ENCODE measurements around the gene AP4M1. TPM values are rescaled to one million over a fixed set of nuclear protein-coding genes. Genes with fewer than 3 reads are reported as not detected.
A peak's percentile ranks its signal among the peaks of the same experiment; 100 is the strongest.

The AP4M1 gene
- total and polyA plus RNA-seq, 9 of the 15 experiments (the other 6 are each of a cell fraction or from before 2014, with no cell fraction given): 1.3 to 30.9 (median 14.1) TPM

- TF ChIP-seq, protein P1, sequence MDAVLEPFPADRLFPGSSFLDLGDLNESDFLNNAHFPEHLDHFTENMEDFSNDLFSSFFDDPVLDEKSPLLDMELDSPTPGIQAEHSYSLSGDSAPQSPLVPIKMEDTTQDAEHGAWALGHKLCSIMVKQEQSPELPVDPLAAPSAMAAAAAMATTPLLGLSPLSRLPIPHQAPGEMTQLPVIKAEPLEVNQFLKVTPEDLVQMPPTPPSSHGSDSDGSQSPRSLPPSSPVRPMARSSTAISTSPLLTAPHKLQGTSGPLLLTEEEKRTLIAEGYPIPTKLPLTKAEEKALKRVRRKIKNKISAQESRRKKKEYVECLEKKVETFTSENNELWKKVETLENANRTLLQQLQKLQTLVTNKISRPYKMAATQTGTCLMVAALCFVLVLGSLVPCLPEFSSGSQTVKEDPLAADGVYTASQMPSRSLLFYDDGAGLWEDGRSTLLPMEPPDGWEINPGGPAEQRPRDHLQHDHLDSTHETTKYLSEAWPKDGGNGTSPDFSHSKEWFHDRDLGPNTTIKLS (IDR thresholded peaks at IDR 0.05; ENCODE audit: borderline replicate concordance, low read depth): no peak
- TF ChIP-seq, protein P2, sequence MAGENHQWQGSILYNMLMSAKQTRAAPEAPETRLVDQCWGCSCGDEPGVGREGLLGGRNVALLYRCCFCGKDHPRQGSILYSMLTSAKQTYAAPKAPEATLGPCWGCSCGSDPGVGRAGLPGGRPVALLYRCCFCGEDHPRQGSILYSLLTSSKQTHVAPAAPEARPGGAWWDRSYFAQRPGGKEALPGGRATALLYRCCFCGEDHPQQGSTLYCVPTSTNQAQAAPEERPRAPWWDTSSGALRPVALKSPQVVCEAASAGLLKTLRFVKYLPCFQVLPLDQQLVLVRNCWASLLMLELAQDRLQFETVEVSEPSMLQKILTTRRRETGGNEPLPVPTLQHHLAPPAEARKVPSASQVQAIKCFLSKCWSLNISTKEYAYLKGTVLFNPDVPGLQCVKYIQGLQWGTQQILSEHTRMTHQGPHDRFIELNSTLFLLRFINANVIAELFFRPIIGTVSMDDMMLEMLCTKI (IDR thresholded peaks at IDR 0.05; ENCODE audit: partially characterized antibody): no peak
- no peak for TF ChIP-seq CHD2 (IDR thresholded peaks at IDR 0.05; ENCODE audit: low read depth, low read length)
- TF ChIP-seq ZBTB7A (IDR thresholded peaks at IDR 0.05; ENCODE audit: borderline replicate concordance, control insufficient read depth, low read depth, low read length): peak; percentile 93
Observed at GRCh38 chr7:100156331-100157068, 55.1 kb downstream of the AP4M1 start (continued).

DNA sequence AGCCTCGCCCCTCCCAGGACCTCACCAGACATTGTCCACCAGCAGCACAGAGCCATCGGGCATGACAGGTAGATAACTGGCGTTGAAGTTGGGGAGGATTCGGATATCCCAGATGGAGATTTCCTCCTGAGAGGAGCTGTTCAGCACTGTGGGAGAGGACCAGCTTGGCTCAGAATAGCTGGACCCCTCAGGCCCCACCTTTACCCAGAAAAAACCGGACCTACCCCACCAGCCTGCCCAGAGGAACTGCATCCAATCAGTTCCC is 55.6 kb downstream of the AP4M1 start:
- peak overlapping the region; percentile 90 to 98 for H3K9ac ChIP-seq (ENCODE audit: insufficient read depth in 1 of 2, low read depth in 2 of 2, low read length in 2 of 2)
- ATAC-seq (no peak), FAIRE-seq (no peak), DNase-seq (ENCODE audit: extremely low read depth in 1 of 4, low spot score in 3 of 4) (no peak)
- no peak overlapping the region for H2AFZ ChIP-seq (ENCODE audit: low read depth, low read length)
- peak overlapping the region; percentile 91 for H3K27ac ChIP-seq (ENCODE audit: extremely low read depth, low read depth, low read length)
- ChIA-PET CTCF (ENCODE audit: low intra/inter-chr PET ratio) (interaction anchor here (1.1 kb wide), 1 partner anchor 59 kb away, joined by 3 read pairs; no protein-coding TSS in a partner anchor), POLR2A (interaction anchor here (0.7 to 2.1 kb wide), 7 partner anchors 10 to 45 kb away, joined by 3 to 8 read pairs (median 3); partner anchors contain the start of gene GAL3ST4)
- H3K4me2 ChIP-seq (ENCODE audit: insufficient read depth, low read length): peak overlapping the region; percentile 89
- in situ Hi-C loops (cut with MboI) (no loop called here), intact Hi-C loops (cut with micrococcal nuclease) (loop anchor here (5.0 kb wide), 1 partner anchor 115 kb away; no protein-coding TSS in a partner anchor)
- peaks cover 36 to 77% of the 10 kb centered on the region in 2 experiments for H3K4me1 ChIP-seq (replicated peaks in 1 of 2; ENCODE audit: control insufficient read depth in 2 of 2, insufficient read depth in 2 of 2, low read length in 2 of 2)
- 19% methylated on average over 5 of the region's 5 CpGs for WGBS (ENCODE audit: insufficient coverage, low coverage, missing lambda C conversion rate)
- peaks cover 10% of the 10 kb centered on the region for H4K20me1 ChIP-seq (replicated peaks; ENCODE audit: control insufficient read depth, insufficient read depth, low read length)
- H3K27me3 ChIP-seq (ENCODE audit: control insufficient read depth in 2 of 2, insufficient read depth in 2 of 2, low read length in 2 of 2): no peaks in the 10 kb centered on the region
- peaks cover 51% of the 10 kb centered on the region for H3K36me3 ChIP-seq (ENCODE audit: control insufficient read depth, insufficient read depth, low read length)
- peaks cover 30% of the 10 kb centered on the region for H3K79me2 ChIP-seq (ENCODE audit: control insufficient read depth, insufficient read depth, low read length)
- no TSS peak for BruUV-seq (replicated peaks)
- H3K9me1 ChIP-seq (ENCODE audit: control insufficient read depth, insufficient read depth, low read length): no peaks in the 10 kb centered on the region
- H3K9me3 ChIP-seq (replicated peaks; ENCODE audit: control insufficient read depth, insufficient read depth, low read depth, low read length): no peaks in the 10 kb centered on the region
- peak overlapping the region; percentile 99; the same call in 1 of the 2 replicates for H3K4me3 ChIP-seq
- no peak for TF ChIP-seq CEBPZ (IDR thresholded peaks at IDR 0.05; ENCODE audit: borderline replicate concordance, low read depth, low read length)

Data from K562 (cell line).